GM19239 (cell line): Measurements from ENCODE around the gene FRY.

ENCODE experiments used
- DNase-seq: peaks from one replicate; pipeline ENCODE4 v3.0.0; 2011; ENCODE audit warnings: low spot score; ENCODE audit not compliant: insufficient read length
- FAIRE-seq: peaks from 2 replicates; lab custom pipeline; 2011; peaks lifted over from hg19 to GRCh38; lab: Jason Lieb, UNC

Gene FRY

DNA sequence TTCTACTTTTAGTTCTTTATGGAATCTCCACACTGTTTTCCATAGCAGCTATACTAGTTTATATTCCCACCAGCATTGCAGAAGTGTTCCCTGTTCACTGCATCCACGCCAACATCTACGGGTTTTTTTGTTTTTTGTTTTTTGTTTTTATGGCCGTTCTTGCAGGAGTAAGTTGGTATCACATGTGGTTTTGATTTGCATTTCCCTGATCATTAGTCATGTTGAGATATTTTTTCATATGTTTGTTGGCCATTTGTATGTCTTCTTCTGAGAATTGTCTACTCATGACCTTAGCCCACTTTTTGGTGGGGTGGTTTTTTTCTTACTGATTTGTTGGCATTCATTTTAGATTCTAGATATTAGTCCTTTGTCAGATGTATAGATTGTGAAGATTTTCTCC is 89.7 kb downstream of the FRY start:
- no peak for DNase-seq
- no peak for FAIRE-seq

DNA sequence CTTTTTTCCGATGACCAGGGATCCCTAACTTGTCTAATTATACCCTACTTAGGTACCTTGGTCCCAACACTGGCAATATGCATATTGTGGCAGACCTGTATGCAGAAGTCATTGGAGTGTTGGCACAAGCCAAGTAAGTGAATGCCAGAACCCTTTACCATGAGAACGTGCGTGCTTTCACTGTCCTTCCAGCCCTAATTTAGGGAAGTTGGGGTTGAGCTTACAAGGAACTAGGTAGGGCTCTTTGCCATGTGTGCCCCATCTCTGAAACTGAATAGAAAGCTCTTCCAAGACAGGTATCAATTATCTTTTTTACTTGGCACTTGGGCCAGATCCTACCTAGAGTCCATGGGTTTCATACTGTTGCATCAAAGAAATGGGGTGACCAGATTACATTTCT is 93.2 kb downstream of the FRY start:
- no peak for FAIRE-seq
- DNase-seq = no peak

DNA sequence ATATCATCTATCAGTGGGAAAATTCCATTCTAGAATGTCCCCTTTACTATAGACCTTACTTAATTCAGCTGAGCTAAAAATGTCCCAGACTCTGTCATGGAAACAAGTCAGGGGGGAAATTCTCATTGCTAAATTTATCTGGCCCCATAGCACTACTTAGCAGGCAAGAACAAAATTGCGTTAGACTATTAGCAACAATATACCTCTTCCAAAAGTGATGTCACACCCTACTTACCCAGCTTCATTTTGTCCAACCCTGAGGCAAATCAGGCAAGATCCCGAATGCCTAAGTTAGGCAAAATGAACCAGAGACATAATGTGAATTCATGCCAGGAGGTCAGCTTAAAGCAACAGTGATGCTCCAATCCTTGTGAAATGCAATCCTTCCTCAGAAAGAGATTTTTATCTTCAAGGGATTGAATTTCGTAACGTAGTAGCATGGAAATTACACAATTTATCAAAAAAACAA is 93.7 kb downstream of the FRY start:
- no peak for FAIRE-seq
- DNase-seq = no peak

DNA sequence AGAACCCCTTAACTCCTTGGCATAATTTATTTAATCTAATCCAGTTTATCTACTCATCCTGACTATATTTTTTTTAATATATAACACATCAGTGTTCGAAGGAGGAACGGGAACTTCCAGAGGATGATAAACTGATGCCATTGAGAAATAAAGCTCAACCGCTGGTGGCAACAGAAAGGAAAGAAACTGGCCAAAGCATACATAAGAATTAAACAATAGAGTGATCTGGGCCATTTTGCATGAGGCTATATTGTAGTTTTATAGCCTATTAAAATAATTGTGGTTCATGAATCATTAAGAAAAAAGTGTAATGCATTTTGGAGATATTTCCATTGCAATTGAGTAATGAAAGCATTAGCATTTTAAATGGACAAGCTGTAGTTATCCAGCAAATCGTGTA is 94.2 kb downstream of the FRY start:
- FAIRE-seq = no peak
- DNase-seq = no peak

DNA sequence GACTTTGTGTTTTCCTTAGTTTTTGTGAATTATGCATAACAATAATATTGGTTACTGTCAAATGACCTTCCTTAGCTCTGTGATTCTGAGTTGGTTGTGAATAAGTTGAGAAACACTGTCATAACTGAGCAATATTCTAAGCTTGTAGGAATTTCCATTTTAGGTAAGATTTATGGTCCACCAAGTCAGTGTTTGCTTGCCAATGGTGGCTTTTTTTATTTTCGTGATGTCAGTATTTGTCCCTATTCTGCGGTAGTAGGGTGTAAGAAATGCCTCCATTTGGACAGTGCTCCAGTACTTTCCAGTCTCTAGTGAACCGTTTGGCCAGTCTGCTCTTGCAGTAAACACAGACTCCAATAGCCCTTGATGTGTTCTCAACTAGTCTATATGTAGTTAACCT is 94.7 kb downstream of the FRY start:
- FAIRE-seq (no peak), DNase-seq (no peak)

DNA sequence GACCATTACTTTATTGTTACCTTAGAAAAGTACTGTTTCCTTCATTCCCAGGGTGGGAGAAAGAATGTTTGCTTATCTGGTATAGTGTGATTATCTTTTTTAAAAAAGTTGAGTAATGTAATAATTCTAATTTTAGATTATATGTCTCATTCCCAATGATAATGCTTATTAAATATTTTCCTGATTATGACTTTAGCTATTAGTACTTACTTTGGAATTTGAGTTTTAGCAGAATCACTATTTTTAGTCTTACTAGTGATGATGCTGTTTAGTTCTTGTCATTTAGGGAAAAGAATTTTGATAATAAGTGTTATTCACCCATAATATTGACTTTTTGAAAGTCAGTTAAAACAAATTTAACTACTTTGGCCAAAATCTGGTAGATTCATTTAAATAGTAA is 95.2 kb downstream of the FRY start:
- DNase-seq = no peak
- no peak for FAIRE-seq

DNA sequence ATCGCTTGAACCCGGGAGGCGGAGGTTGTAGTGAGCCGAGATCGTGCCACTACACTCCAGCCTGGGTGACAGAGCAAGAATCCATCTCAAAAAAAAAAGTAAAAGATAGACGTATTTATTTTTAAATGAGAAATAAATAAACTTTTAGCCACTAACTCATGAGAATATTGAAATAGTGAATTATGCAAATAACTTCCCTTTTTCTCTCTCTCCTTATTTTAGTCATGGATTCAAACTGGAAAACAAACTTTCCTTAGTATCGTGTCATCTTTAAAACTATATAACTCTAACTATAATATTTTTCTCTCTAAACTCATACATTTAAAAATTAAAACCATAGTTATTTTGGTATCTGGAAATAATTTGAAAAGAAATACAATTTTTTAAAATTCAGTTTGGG is 96.1 kb downstream of the FRY start:
- FAIRE-seq = no peak
- DNase-seq = no peak

DNA sequence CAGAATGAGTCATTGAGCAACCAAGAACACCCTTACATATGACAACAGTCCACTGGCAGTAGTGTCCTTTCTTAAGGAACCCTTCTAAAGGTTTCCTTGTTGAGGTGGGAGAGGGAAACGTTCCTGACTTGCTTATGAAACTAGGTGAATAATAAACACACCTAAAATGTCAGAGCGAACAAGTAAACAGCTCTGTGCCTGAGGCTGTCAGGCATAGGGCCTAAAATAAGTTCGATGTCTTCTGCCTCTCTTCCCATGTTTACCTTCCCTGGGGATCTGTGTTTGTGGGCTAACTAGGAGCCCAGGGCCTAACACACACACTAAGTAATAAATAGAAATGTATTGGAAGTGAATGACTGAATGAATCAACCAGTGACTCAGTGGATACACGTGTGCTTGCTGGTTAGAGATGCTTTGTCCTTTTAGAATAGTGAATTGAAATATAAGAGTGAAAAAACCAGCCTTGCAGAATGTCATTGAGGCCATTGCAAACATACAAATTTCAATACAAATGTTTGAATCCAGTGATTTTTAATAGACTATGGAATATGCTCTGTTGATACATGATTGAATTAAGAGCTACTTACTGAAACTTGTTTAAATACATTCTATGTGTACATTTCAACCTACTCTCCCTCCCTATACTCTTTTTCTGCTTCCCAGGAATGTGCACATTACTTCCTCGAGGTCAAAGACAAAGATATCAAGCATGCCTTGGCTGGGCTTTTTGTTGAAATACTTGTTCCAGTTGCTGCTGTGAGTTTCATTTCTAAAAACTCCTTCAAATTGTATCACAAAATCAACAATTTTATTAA is 102.9 kb downstream of the FRY start:
- FAIRE-seq (no peak), DNase-seq (no peak)

DNA sequence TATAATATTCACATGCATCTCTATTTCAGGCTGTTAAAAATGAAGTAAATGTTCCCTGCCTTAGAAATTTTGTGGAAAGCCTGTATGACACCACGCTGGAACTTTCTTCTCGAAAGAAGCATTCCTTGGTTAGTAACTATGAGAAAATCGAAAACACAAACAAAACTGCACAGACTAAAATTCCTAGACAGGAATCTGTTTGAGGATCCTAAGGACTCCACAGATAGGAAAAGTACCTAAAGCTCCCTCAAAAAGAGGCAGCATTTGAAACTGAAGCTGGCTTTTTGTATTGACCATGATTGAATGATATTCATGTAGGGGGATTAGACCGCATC is 103.4 kb downstream of the FRY start:
- no peak for FAIRE-seq
- no peak for DNase-seq

DNA sequence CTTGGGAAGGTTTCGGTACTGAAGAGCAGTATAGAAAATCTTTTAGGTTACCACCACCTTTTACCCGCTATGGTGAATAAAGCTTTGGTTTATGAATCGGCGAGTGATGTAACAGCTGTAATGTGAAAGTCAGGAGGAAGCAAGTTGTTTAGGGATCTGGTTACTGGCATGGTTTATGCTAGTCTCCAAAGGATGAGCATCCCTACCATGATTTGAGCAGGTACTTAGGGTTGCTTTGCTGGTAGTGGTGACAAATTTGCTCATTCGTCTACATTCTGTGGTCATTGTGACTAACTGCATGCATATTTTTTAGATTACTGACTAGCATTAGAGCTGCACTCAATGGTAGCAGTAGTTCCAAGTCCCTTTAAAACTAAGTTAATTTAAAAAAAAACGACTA is 104.1 kb downstream of the FRY start:
- no peak for DNase-seq
- FAIRE-seq = no peak

DNA sequence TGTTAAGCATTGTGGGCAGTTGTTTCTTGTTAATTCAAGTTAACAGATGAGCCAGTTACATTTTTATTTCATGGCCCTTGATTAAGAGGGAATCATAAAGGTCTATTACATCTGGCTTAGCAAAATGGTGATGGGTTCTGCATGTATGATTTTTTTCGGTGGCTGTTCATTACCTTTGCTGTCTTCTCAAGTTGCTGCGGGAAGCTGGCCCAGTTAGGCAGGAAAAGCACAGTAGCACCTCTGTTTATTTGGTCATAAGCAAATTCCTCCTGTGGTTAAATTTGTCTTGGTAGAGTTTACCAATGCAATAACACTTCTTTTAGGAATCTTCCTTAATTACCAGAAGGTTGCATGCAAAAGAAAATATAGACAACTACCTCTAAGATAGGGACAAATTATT is 104.5 kb downstream of the FRY start:
- no peak for DNase-seq
- FAIRE-seq = no peak

DNA sequence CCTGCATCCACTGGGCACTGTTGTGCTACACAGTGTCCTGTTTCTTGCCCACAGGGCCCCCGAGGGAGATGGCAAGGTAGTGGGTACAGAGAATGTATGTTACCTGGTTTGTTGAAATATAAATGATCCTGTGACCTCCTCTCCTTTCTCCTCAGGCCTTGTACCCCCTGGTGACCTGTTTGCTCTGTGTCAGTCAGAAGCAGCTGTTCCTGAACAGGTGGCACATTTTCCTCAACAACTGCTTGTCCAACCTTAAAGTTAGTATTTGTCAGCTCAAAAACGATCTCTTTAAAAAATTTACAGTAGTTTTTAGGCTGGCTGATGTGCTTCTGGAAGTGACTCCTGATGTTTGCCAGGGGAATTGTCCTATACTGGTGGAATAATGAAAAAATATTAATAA is 105.1 kb downstream of the FRY start:
- FAIRE-seq (no peak), DNase-seq (no peak)

DNA sequence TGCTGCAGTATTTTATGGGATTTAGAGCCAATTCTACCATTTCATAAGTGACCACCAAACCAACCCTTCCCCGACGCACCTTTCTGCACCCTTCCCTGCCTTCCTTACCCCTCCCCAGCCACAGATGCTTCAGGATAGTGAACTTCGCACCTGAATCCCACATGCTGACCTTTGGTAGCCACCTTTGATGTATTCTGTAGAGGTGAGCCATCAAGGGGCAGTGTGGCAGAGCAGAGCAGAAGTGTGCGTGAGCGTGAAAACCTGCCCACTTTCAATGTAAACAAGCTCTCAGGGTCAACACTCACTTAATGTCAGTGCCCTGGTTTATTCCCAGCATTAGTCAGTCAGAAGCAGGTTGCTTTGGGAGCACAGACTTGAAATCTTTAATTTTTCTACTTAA is 107.7 kb downstream of the FRY start:
- DNase-seq (no peak), FAIRE-seq (no peak)

DNA sequence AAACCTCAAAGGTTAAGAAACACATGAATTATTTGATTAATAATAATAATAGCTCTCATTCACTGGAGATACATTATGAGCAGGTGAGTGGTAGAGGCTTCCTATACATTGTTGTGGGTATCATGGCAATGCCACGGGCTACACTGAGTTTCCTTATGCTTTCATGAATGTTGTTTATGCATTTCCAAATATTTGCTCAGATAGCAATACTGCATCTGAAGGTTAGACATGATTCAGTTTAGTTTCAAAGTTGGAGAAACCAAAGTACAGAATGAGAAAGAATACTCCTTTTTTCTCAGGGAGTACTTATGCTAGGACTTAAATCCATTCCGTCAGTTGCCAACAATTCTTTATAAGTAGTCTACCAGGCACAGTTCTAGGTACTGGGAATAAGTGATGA is 108.5 kb downstream of the FRY start:
- DNase-seq (no peak), FAIRE-seq (no peak)

DNA sequence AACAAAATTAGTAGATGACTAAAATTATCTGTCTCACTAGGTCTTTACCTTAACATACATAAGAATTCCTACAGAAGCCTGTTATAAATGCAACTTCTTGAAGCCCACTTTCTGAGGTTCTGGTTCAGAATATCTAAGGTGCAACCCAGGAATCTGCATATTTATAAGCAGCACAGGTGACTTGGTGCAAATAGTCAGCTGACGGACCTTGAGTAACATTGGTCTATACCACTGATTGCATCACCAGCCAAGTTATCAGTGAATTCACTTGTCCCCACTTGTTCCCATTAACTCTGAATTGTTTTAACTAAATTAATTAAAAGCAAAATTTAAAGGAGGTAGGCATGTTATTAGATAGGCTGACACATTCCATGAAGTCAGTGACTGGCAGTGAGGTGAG is 109.9 kb downstream of the FRY start:
- no peak for FAIRE-seq
- DNase-seq = no peak

DNA sequence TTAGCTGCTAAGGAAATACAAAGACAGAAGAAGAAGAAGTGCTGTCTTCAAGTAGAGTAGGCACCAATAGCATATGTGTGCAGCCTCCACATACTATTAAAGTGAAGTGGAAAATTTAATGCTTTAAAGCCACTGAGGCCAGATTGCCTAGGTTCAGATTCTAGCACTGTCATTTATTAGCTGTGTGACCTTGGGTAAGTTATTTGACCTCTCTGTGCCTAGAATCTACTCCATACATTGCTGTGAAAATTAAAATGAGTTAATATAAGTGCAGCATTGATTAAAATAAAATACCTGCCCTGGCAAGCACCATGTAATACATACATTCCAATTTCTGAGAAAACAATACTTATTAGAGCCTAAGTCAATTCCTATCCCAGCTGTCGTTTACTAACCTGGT is 110.5 kb downstream of the FRY start:
- FAIRE-seq (no peak), DNase-seq (no peak)

DNA sequence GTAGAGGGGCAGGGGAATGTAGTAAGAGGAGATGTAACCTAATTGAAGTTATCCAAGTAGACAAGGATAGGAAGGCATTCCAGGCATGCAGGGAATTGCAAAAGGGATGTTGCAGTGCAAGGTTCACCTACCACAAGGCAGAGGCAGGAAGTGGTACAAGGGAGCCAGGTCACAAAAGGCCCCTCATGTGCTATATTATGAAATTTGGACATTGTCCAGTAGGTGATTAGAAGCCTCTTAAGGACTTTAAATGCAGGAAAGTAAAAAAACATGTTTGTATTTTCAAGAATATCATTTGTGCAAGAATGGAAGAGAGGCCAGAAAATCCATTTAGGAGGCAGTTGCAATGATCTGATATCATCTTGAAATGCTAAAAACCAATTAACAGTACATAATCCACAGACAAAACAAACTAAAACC is 111.4 kb downstream of the FRY start:
- FAIRE-seq (no peak), DNase-seq (no peak)

DNA sequence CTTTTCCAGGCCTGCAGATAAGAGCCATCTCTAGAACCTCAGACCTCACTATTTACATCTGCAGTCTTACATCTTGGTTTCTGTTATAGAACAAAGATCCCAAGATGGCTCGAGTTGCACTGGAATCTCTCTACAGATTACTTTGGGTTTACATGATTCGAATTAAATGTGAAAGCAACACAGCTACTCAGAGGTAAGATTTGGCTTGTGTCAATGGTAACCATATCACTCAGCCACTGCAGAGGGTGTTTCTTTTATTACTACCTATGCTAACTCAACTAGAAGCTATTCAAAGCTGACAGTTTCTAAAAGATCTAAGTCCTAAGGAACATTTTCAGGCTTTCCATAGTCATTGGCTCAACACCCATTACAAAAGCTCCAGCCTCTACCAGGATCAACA is 115.6 kb downstream of the FRY start:
- no peak for DNase-seq
- FAIRE-seq = no peak

DNA sequence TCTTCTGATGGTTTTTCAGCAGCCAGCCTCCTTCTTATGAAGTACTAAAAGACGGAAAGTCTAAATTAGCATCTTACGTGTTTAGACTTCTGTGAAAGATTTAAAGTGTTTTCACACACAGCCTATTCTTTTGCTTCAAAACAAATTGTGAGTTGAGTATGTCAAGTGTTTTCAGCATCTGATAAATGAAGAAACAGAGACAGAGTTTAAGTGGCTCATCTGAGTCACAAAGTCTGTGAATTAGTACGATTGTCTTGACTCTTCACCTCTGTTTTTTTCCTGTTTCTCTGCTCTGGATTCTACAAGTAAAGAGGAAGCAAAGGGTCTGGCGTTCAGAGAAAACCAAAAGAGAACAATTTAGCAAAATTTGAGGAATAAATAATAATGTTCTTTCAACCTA is 116.4 kb downstream of the FRY start:
- FAIRE-seq (no peak), DNase-seq (no peak)

DNA sequence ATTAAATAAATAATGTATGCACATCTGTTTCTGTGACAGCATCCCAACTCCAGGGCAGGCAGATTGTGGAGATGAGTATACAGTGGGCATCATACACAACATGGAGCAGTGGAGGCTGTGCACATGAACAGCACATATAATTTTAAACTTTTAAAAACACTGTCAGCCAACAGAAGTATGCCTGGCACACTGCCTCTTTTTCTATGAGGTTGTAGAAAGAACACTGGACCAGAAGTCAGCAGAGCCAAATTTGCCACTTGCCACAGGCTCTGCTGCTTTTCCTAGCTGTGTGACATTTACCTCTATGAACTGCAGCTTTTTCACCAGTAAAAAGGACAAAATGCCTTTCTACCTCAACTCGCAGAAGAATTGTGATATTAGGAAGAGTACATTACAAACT is 118.7 kb downstream of the FRY start:
- DNase-seq = no peak
- no peak for FAIRE-seq

DNA sequence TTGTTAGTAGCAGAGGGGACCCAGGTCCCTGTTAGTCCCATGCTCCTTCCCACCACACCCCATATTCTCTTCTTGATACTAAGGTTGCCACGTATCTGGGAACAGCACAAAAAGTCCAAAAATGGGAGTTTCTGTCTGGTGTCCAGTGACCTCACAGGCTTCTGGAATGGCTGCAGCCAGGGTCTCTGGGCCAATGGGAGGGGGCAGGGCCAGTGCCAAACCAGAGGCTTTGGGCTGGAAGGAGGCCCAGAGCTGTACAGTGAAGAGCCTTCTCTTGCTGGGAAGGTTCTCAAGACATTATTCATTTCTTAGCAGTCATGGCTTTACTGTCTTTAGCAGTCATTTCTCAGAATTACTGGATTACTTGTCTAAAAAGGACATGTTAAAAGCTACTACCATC is 119.2 kb downstream of the FRY start:
- FAIRE-seq (no peak), DNase-seq (no peak)

DNA sequence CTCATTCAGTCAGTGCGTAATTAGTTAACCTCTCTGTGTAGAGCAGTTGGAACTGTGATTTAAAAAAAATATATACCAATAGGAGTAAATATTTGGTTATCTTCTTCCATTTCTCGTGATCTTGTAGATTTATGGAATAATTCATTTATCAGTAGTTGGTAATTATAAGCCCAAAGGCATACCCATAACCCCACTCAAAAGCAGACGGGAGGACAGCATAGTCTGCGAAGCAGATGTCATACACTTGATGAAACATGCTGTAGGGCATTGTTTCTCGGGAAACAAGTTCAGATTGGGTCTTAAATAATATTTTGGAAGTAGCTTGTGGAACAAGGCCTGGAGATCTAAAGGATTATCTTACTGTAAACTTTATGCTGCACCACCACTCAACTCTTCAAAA is 119.7 kb downstream of the FRY start:
- FAIRE-seq (no peak), DNase-seq (no peak)

DNA sequence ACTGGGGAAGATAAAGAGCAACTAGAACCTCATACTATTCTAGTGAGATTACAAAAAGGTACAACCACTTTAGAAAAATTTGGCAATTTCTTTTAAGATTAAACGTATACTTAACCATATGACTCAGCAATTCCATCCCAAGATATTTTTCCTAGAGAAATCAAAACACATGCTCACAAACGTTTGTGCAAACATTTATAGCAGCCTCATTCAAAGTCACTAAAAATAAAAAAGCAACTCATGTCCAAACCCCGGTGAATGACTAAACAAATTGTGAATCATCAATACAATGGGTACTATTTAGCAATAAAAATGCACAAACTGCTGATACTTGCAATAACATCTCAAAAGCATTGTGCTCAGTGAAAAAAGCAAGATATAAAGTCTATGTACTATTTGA is 121.5 kb downstream of the FRY start:
- DNase-seq (no peak), FAIRE-seq (no peak)
